Omental fat pad (tissue), 4 donors: ENCODE results near the gene ZNF652. TPM values are rescaled to one million over a fixed set of nuclear protein-coding genes. Genes with fewer than 3 reads are reported as not detected.

Experiments used
- ATAC-seq: fragments of 150-250 bp; one replicate; pipeline ENCODE4 v1.9.1; 2016; ENCODE audit warnings: mild to moderate bottlenecking, moderate library complexity; ENCODE audit not compliant: low FRiP score
- DNase-seq: peaks from one replicate; pipeline ENCODE4 v3.0.0-alpha.2; 2019; ENCODE audit warnings: low spot score
- total RNA-seq, 4 donors: library from RNA; depleted of rRNA; stranded (reverse); fragments of >200 nt; gene quantifications; one replicate each; pipeline ENCODE4 v1.1.0, GENCODE V29; 2016
- TF ChIP-seq, protein P1 (sequence below), 3 donors: fragments of 450-650 bp; IDR thresholded peaks; one replicate each; pipeline ENCODE4 v1.5.1; 2016 to 2017; ENCODE audit warnings: antibody characterized with exemption in 3 of 3, mild to moderate bottlenecking in 3 of 3, moderate library complexity in 2 of 3

The ZNF652 gene
- total RNA-seq, 4 donors from 2014 or later: 22.9 to 50.0 (median 31.0) TPM

DNA sequence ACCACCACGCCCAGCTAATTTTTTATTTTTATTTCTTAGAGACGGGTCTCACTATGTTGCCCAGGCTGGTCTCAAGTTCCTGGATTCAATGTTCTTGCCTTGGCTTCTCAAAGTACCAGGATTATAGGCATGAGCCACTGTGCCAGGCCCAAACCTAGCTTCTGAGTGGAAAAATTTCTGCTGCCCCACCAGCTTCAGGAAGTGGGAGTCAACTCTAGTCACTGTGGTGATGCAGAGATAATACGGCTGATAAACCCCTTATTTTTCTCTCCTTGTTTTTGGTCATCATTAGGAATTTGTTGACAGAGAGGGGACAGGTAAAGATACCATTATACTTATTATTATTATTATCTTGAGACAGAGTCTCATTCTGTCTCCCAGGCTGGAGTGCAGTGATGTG is 103.7 kb downstream of the ZNF652 start:
- no peak for DNase-seq
- TF ChIP-seq, protein P1, sequence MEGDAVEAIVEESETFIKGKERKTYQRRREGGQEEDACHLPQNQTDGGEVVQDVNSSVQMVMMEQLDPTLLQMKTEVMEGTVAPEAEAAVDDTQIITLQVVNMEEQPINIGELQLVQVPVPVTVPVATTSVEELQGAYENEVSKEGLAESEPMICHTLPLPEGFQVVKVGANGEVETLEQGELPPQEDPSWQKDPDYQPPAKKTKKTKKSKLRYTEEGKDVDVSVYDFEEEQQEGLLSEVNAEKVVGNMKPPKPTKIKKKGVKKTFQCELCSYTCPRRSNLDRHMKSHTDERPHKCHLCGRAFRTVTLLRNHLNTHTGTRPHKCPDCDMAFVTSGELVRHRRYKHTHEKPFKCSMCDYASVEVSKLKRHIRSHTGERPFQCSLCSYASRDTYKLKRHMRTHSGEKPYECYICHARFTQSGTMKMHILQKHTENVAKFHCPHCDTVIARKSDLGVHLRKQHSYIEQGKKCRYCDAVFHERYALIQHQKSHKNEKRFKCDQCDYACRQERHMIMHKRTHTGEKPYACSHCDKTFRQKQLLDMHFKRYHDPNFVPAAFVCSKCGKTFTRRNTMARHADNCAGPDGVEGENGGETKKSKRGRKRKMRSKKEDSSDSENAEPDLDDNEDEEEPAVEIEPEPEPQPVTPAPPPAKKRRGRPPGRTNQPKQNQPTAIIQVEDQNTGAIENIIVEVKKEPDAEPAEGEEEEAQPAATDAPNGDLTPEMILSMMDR (IDR thresholded peaks at IDR 0.05): no peak
- ATAC-seq: no peak

DNA sequence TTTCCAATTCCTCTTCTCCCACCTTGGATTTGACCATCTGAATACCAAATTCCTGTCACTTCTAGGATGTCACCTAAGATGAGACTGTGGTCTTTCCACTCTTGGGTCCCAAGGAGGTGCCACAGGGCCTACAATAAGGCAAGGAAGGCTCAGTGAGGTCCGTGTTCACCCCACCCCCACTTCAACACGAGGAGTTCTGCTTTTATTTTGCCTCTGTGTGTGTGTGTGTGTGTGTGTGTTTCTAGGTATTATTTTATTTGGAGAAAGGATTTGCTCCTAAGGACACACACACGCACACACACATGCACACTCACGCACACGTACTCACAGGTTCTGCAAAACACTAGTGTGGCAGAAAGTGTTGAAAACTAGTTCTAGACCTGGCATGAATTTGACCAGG is 106.9 kb downstream of the ZNF652 start:
- no peak for DNase-seq
- TF ChIP-seq, protein P1 (IDR thresholded peaks at IDR 0.05): no peak
- no peak for ATAC-seq

DNA sequence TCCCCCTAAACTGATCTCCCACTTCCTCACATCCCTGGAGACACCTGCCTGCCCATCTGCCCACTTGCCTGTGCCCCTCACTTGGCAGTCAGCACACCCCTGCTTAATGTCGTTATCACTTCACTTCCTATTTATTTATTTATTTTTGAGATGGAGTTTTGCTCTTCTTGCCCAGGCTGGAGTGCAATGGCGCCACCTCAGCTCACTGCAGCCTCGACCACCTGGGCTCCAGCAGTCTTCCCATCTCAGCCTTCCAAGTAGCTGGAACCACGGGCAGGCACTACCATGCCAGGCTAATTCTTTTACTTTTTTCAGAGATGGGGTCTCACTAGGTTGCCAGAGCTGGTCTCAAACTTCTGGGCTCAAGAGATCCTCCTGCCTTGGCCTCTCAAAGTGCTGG is 108.0 kb downstream of the ZNF652 start:
- TF ChIP-seq, protein P1 (IDR thresholded peaks at IDR 0.05): no peak
- DNase-seq: no peak
- ATAC-seq: no peak

DNA sequence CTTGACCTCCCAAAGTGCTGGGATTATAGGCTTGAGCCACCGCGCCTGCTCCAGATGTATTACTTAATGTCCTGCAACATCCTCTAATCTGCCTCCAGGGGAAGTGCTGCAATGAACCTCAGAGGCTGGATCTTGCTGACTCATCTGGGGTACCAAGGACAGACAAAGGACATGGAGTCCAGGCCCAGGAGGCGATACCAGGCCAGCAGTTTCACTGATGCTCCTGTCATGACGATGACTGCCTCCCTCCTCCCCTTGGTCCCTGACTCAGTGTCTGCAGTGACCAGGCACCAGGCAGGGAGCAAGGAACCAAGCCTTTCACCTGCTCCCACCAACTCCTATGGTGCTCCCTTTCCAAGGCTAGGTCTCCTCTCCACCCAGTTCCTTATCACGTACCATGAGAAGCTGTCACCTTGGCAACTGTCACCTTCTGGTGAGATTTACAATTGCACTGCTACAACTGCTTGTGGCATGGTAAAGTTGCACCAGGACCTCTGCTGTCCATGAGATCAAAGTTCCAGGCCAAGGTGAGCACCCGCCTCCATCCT is 109.8 kb downstream of the ZNF652 start:
- TF ChIP-seq, protein P1 (IDR thresholded peaks at IDR 0.05): no peak
- ATAC-seq (no peak), DNase-seq (no peak)

DNA sequence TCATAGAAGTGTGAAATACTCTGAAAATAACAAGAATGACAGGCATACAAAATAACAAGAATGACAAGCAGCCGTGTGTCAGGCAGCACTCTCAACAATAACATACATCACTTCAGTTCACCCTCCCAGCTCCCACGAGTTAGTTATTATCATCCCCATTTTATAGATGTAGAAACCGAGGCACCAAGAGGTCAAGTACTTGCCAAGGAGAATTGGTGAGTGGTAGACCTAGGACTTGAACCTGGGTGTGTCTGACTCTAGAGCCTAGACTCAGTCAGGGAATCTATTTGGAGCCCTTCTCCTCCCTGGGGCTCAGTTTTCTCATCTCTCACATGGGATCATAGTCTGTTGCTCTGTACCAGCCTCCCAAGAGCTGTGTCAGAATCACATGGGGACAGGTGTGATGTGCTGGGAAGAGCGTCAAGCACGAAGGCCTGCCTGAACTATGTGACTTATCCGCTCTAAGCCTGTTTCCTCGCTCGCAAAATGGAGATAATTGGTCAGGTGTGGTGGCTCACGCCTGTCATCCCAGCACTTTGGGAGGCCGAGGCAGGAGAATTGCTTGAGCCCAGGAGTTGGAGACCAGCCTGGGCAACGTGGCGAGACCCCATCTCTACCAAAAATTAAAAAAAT is 112.0 kb downstream of the ZNF652 start:
- DNase-seq (no peak), ATAC-seq (no peak)
- TF ChIP-seq, protein P1 (IDR thresholded peaks at IDR 0.05): no peak

DNA sequence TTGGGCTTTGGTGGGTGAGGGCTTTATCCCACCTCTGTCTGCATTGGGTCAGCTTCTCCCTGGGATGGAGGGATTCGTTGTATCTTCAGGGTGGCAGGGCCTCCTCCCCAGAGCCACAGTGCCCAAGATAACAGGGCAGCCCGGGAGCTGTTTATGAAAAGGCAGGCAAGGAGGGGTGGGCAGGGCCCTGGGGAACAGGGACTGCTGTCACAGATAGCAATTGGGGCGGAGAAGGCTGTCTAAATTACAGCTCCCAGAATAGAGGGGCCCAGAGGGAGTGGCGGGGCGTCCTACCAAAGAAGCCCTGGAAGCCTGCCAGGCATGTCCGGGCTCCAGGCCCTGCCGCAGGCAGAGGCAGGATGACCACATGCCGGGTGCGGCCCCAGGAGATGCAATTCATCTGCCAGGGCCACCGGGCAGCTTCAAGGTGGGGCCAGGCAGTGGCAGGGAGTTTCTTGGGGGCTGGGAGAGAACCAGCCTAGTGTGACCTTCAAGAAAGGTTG is 112.7 kb downstream of the ZNF652 start:
- no peak for ATAC-seq
- no peak for DNase-seq
- TF ChIP-seq, protein P1 (IDR thresholded peaks at IDR 0.05): no peak

DNA sequence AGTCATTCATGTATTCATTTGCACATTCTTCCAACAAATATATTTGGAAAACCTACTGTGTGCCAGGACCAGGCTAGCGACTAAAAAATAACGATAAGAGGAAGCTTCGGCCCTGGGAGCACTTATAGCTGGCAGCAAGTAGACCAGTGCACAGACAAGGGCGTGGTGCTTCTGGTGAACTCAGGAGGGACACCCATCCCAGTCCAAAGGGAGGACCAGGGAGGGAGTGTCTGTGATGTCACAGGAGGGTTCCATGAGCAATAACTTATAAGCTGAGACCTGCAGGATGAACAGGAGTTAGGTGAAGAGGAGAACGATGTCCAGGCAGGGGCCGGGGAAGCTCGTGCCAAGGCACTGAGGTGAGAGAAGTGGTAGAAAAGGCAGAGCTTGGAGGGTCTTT is 114.1 kb downstream of the ZNF652 start:
- TF ChIP-seq, protein P1 (IDR thresholded peaks at IDR 0.05): no peak
- no peak for DNase-seq

More for the DNA sequence above, 114.1 kb downstream of the ZNF652 start:
- no peak for ATAC-seq
